ENCODE measurements around the gene OAF. TPM values are rescaled to one million over a fixed set of nuclear protein-coding genes. Genes with fewer than 3 reads are reported as not detected.

The OAF gene
- total and polyA plus RNA-seq, 7 donors: 23.5 to 94.3 (median 44.3) TPM

DNA sequence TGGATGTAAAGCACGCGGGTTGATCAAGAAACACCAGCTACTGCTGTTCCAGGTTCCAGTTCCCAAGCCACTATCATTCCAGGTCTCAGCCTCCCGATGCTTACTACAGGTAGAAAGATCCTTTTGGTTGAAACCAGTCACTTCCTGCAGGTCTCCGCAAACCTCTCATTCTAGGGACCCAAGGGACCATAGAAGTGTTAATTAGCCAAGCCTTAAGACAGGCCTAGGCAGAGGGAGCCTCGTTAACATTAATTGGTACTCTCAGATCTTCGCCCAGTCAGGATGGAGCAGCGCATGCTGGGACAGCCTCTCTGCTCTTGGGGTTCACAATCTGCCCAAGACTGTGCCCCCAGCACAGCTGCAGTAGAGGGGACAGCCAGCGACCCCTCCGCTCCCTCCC is 11.2 kb upstream of the OAF start:
- no peak for DNase-seq
- Histone ChIP-seq H3K9me3 (no peaks in the 10 kb centered on the region), H3K4me1 (peaks cover 0 to 9% (median 6%) of the 10 kb centered on the region in 4 donors), H3K4me3 (no peak overlapping the region), H3K27me3 (peaks cover 0 to 5% (median 0%) of the 10 kb centered on the region in 3 donors), H3K36me3 (no peaks in the 10 kb centered on the region), H3K27ac (no peak overlapping the region)
- intact Hi-C loops (cut with DNase I): no loop called here
- WGBS, 2 donors: 93 to 96% methylated on average over 9 of the region's 9 CpGs
- TF ChIP-seq CTCF (IDR thresholded peaks at IDR 0.05): no peak
- no peak for TF ChIP-seq EP300 (IDR thresholded peaks at IDR 0.05)
- TF ChIP-seq POLR2A (IDR thresholded peaks at IDR 0.05): no peak
- TF ChIP-seq POLR2AphosphoS5 (IDR thresholded peaks at IDR 0.05): no peak

DNA sequence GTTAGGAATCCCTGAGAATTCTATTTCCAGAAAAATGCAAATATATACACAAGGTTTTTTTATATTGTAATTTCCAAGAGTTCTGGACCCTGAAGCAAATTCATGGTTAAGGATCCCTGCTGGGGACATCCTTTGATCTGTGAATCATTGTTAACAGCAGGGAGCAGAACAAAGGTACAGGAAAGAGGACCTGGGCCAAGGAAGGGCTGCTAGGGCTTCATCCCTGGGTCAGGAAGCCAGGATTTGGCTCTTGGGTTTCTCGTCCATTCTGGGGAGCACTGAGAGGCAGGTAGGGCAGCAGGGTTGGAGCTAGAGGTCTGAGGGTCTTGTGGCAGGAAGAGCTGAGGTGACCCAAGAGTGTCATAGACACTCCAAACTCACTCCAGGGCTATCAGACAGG is 10.2 kb upstream of the OAF start:
- no peaks in the 10 kb centered on the region for H3K36me3 ChIP-seq
- 85 to 87% methylated on average over 1 of the region's 1 CpG for WGBS, 2 donors
- H3K4me1 ChIP-seq: peaks cover 0 to 9% (median 6%) of the 10 kb centered on the region in 4 donors
- peaks cover 0 to 5% (median 0%) of the 10 kb centered on the region in 3 donors for H3K27me3 ChIP-seq
- H3K27ac ChIP-seq: no peak overlapping the region
- intact Hi-C loops (cut with DNase I): no loop called here
- no peak for DNase-seq
- TF ChIP-seq POLR2AphosphoS5 (IDR thresholded peaks at IDR 0.05) (no peak), EP300 (IDR thresholded peaks at IDR 0.05) (no peak), CTCF (IDR thresholded peaks at IDR 0.05) (no peak), POLR2A (IDR thresholded peaks at IDR 0.05) (no peak)
- no peaks in the 10 kb centered on the region for H3K9me3 ChIP-seq
- no peak overlapping the region for H3K4me3 ChIP-seq

GRCh38 chr11:120201653-120202052 is 9.2 kb upstream of the OAF start:
- 57 to 60% methylated on average over 3 of the region's 3 CpGs for WGBS, 2 donors
- Histone ChIP-seq H3K27ac (no peak overlapping the region), H3K4me3 (no peak overlapping the region), H3K9me3 (no peaks in the 10 kb centered on the region), H3K36me3 (no peaks in the 10 kb centered on the region), H3K27me3 (peaks cover 0 to 1% (median 0%) of the 10 kb centered on the region in 3 donors), H3K4me1 (peaks cover 0 to 6% (median 4%) of the 10 kb centered on the region in 4 donors)
- TF ChIP-seq POLR2AphosphoS5 (IDR thresholded peaks at IDR 0.05): no peak
- TF ChIP-seq CTCF (IDR thresholded peaks at IDR 0.05): no peak
- no peak for TF ChIP-seq EP300 (IDR thresholded peaks at IDR 0.05)
- no peak for TF ChIP-seq POLR2A (IDR thresholded peaks at IDR 0.05)
- intact Hi-C loops (cut with DNase I): no loop called here
- DNase-seq: no peak

- DNase-seq: no peak
- peaks cover 0 to 5% (median 2%) of the 10 kb centered on the region in 4 donors for H3K4me1 ChIP-seq
- WGBS, 2 donors: 81% methylated on average over 4 of the region's 4 CpGs
- TF ChIP-seq CTCF (IDR thresholded peaks at IDR 0.05) (no peak), POLR2AphosphoS5 (IDR thresholded peaks at IDR 0.05) (no peak), POLR2A (IDR thresholded peaks at IDR 0.05) (no peak), EP300 (IDR thresholded peaks at IDR 0.05) (no peak)
- H3K27me3 ChIP-seq: peaks cover 0 to 7% (median 0%) of the 10 kb centered on the region in 3 donors
- H3K27ac ChIP-seq: no peak overlapping the region
- no peaks in the 10 kb centered on the region for H3K9me3 ChIP-seq
- no peaks in the 10 kb centered on the region for H3K36me3 ChIP-seq
- H3K4me3 ChIP-seq: no peak overlapping the region
- intact Hi-C loops (cut with DNase I): no loop called here
Observed at GRCh38 chr11:120203626-120204025, 7.2 kb upstream of the OAF start.

DNA sequence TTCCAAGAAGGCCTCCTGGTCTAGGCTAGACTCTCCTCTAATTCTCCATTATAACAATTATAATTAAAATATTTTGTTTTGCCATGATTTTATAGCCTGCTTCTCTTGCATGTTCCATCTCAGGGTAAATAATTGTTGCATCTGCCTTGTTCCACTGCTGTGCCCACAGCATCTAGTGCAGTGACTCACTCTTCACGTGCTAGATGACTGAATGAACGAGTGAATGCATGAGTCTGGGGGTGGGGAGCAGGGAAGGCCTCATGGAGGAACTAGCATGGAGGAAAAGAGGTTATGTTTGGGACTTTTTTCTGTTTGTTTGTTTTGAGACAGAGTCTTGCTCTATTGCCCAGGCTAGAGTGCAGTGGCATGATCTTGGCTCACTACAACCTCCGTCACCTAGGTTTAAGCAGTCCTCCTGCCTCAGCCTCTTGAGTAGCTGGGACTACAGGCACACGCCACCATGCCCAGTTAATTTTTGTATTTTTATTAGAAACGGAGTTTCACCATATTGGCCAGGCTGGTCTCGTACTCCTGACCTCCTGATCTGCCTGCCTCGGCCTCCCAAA is 5.2 kb upstream of the OAF start:
- TF ChIP-seq CTCF (IDR thresholded peaks at IDR 0.05) (no peak), POLR2AphosphoS5 (IDR thresholded peaks at IDR 0.05) (no peak), EP300 (IDR thresholded peaks at IDR 0.05) (no peak), POLR2A (IDR thresholded peaks at IDR 0.05) (no peak)
- DNase-seq: no peak
- no peak overlapping the region for H3K27ac ChIP-seq
- 88 to 90% methylated on average over 7 of the region's 7 CpGs for WGBS, 2 donors
- peaks cover 0 to 7% (median 5%) of the 10 kb centered on the region in 3 donors for H3K27me3 ChIP-seq
- peaks cover 0 to 19% (median 18%) of the 10 kb centered on the region in 4 donors for H3K4me1 ChIP-seq
- intact Hi-C loops (cut with DNase I): no loop called here
- H3K36me3 ChIP-seq: no peaks in the 10 kb centered on the region
- H3K4me3 ChIP-seq: no peak overlapping the region
- no peaks in the 10 kb centered on the region for H3K9me3 ChIP-seq

Measured in sigmoid colon (tissue), 7 donors.